Pancreas (tissue), 10 donors: ENCODE results near the gene MSI2. TPM values are rescaled to one million over a fixed set of nuclear protein-coding genes. Genes with fewer than 3 reads are reported as not detected.
A peak's percentile ranks its signal among the peaks of the same experiment; 100 is the strongest.

Source experiments
- ATAC-seq, 4 donors: fragments of 200-7000 bp; cut with Tn5 transposase; one replicate each; pipeline versions ENCODE4 v1.8.0 to v1.9.1; 2020; ENCODE audit warnings: mild to moderate bottlenecking in 4 of 4, moderate library complexity in 4 of 4
- DNase-seq, 6 donors: peaks; one replicate each; pipeline ENCODE4 v3.0.0-alpha.2; 2020
- FAIRE-seq: peaks from 2 replicates; lab custom pipeline; 2012; peaks lifted over from hg19 to GRCh38; lab: Jason Lieb, UNC
- H3K27ac ChIP-seq, 4 donors: fragments of 200-600 bp; sonication (generic); 1 replicate in 3 of 4; 2 replicates in 1 of 4; pipeline versions ENCODE4 v1.5.0 to v1.8.0; 2020
- H3K27me3 ChIP-seq, 4 donors: fragments of 200-600 bp; one replicate each; pipeline ENCODE4 v1.8.0; 2021
- H3K36me3 ChIP-seq, 3 donors: fragments of 200-600 bp; sonication (generic) in 1 of 3; one replicate each; pipeline versions ENCODE4 v1.5.0 to v1.8.0; 2020 to 2021
- H3K4me1 ChIP-seq, 3 donors: fragments of 200-600 bp; one replicate each; pipeline ENCODE4 v1.8.0; 2021
- H3K4me3 ChIP-seq, 4 donors: fragments of 200-600 bp; sonication (generic) in 2 of 4; one replicate each; pipeline versions ENCODE4 v1.5.0 to v1.8.0; 2020 to 2021
- H3K9me3 ChIP-seq, 4 donors: fragments of 200-600 bp; one replicate each; pipeline ENCODE4 v1.8.0; 2021
- WGBS, 2 donors: extraction: QIAGEN DNeasy Blood & Tissue Kit; methylation state at CpG; one replicate each; pipeline ENCODE4 v1.1.7; 2013; 5-methylcytosine and 5-hydroxymethylcytosine counted together
- intact Hi-C, 3 donors: fragments of 100-400 bp; cut with DNase I; formaldehyde crosslinking; loops; one replicate each; pipeline versions ENCODE4 v1.11.1 to v1.14.2; 2022
- polyA plus RNA-seq, 2 donors: library from polyadenylated mRNA; stranded (reverse); fragments of 200-250 nt; gene quantifications; one replicate each; pipeline ENCODE4 v1.2.3, GENCODE V29; 2013
- total RNA-seq, 6 donors: library from RNA; stranded (reverse); fragmentation: NEBNext Ultra II Directional in 4 of 6; extraction: Animal tissue kit (Norgen Biotek cat#: 25700) in 4 of 6; gene quantifications; one replicate each; pipeline versions ENCODE4 v1.2.1 to v1.2.4, GENCODE V29; 2021 to 2023
- TF ChIP-seq, protein P1 (sequence below), 4 donors: fragments of 200-600 bp; sonication (generic) in 3 of 4; IDR thresholded peaks; one replicate each; pipeline versions ENCODE4 v1.5.0 to v1.8.0; 2021; ENCODE audit warnings: antibody characterized with exemption in 4 of 4
- donor health status: healthy with polysubstance abuse.
- donor health status: DM: no; HTN: no; CAD: no; lungs with moderate emphysema.
- donor health status: DM: no; HTN: no; CAD: no.
- donor health status: control.
- donor health status: control.
- donor health status: Bipolar disorder and iron deficiency.
- donor health status: DM: yes; HTN: yes; CAD: no.
- donor health status: DM: no; HTN: no; CAD: no.
- donor health status: DM: no; HTN: no; CAD: no.
- donor health status: DM: yes; HTN: yes; CAD: no.

Gene MSI2
- total and polyA plus RNA-seq, 8 donors, result 10.4 to 48.9 (median 30.1) TPM

DNA sequence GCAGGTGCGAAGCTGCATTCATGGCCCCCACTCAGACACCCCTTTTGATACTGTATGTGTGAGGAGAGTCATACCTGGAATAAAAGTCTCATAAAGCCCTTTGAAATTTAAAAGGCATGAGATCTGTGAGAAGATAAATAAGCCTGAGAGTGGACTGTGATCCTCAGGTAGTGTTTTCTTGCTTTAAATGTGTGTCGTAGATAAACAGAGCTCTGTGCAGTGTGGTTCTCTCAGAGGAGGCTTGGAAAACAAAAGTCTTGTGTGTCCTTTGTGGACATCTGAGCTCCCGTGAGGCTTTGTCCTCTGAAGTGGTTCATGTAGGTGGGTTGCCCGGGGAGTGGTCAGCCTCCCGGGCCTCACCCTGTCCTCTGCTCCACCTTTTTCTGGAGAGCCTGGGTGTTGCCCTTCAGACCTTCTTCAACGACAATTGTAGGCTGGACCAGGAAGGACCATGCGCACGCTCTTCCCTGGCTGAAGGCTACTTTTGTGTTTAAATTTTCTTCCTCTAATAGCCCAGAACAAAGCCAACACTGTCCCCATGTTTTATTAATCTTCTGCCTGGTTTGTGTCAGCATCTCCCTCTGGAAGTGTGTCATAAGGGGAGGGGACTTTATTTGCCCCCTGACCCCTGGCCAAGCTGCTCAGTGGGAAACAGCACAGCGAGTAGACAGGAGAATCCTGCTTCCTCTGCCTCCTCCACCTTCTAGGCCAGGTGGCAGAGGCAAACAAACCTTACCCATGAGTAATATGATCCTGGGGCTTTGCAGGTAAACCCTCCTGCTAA lies 151.2 kb downstream of the MSI2 start:
- TF ChIP-seq, protein P1, sequence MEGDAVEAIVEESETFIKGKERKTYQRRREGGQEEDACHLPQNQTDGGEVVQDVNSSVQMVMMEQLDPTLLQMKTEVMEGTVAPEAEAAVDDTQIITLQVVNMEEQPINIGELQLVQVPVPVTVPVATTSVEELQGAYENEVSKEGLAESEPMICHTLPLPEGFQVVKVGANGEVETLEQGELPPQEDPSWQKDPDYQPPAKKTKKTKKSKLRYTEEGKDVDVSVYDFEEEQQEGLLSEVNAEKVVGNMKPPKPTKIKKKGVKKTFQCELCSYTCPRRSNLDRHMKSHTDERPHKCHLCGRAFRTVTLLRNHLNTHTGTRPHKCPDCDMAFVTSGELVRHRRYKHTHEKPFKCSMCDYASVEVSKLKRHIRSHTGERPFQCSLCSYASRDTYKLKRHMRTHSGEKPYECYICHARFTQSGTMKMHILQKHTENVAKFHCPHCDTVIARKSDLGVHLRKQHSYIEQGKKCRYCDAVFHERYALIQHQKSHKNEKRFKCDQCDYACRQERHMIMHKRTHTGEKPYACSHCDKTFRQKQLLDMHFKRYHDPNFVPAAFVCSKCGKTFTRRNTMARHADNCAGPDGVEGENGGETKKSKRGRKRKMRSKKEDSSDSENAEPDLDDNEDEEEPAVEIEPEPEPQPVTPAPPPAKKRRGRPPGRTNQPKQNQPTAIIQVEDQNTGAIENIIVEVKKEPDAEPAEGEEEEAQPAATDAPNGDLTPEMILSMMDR (IDR thresholded peaks at IDR 0.05), result no peak
- 63 to 66% methylated on average over 9 of the region's 9 CpGs for WGBS, 2 donors
- no peak for FAIRE-seq

GRCh38 chr17:57408071-57408811 lies 151.9 kb downstream of the MSI2 start:
- Histone ChIP-seq H3K9me3 (no peaks in the 10 kb centered on the region), H3K4me1 (peaks cover 0 to 4% (median 0%) of the 10 kb centered on the region in 3 donors), H3K4me3 (no peak overlapping the region), H3K27me3 (no peaks in the 10 kb centered on the region), H3K27ac (peak overlapping the region in 3 of 4 donors; percentile 16 to 71 (median 64)), H3K36me3 (no peaks in the 10 kb centered on the region)
- intact Hi-C loops, result no loop called here
- DNase-seq (no peak), FAIRE-seq (no peak), ATAC-seq (peak in 3 of 4 donors; percentile 40 to 50 (median 44))
- 69 to 71% methylated on average over 13 of the region's 13 CpGs for WGBS, 2 donors
- TF ChIP-seq, protein P1 (IDR thresholded peaks at IDR 0.05), result no peak

More for the DNA sequence above, 151.2 kb downstream of the MSI2 start:
- H3K9me3 ChIP-seq, result no peaks in the 10 kb centered on the region
- no peak overlapping the region for H3K4me3 ChIP-seq
- H3K36me3 ChIP-seq, result no peaks in the 10 kb centered on the region
- peak overlapping the region in 3 of 4 donors; percentile 16 to 71 (median 64) for H3K27ac ChIP-seq
- peaks cover 0 to 4% (median 0%) of the 10 kb centered on the region in 3 donors for H3K4me1 ChIP-seq
- intact Hi-C loops, result no loop called here
- no peaks in the 10 kb centered on the region for H3K27me3 ChIP-seq
- DNase-seq, result peak in 1 of 6 donors; percentile 20
- peak in 3 of 4 donors; percentile 65 to 70 (median 67) for ATAC-seq

GRCh38 chr17:57410169-57410568 lies 153.8 kb downstream of the MSI2 start:
- intact Hi-C loops, result no loop called here
- FAIRE-seq (no peak), ATAC-seq (no peak), DNase-seq (no peak)
- H3K4me3 ChIP-seq, result no peak overlapping the region
- H3K27ac ChIP-seq, result no peak overlapping the region
- TF ChIP-seq, protein P1 (IDR thresholded peaks at IDR 0.05), result no peak
- no peaks in the 10 kb centered on the region for H3K27me3 ChIP-seq
- H3K4me1 ChIP-seq, result peaks cover 0 to 4% (median 0%) of the 10 kb centered on the region in 3 donors
- no peaks in the 10 kb centered on the region for H3K36me3 ChIP-seq
- no peaks in the 10 kb centered on the region for H3K9me3 ChIP-seq
- WGBS, 2 donors, result 77 to 79% methylated on average over 6 of the region's 6 CpGs

DNA sequence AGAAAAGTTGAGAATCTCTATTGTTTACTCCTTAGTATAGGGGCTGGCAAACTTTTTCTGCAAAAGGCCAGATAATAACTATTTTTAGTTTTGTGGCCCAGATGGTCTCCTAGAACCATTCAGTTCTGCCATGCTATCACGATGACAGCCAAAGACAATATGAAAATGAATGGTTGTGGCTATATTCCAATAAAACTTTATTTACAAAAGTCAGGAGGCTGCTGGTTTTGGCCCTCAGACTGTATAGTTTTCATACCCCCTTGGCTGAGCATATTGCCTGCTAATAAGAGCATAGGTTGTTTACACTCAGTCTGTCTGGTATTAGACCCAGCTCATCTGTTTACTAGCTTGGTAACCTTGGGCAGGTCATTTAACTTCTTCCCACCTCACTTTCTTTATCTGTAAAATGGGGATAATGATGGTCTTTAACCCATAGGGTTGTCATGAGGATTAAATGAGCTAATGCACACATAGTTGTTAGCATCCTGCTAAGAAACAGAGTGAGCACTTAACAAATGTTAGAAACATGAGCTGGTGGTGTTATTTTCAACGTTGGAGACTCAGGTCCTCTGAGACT lies 156.3 kb downstream of the MSI2 start:
- H3K36me3 ChIP-seq, result no peaks in the 10 kb centered on the region
- ATAC-seq (no peak), FAIRE-seq (no peak), DNase-seq (no peak)
- H3K4me1 ChIP-seq, result peaks cover 0 to 4% (median 0%) of the 10 kb centered on the region in 3 donors
- H3K27me3 ChIP-seq, result no peaks in the 10 kb centered on the region
- intact Hi-C loops, result no loop called here
- H3K4me3 ChIP-seq, result no peak overlapping the region
- WGBS, 2 donors, result 30 to 31% methylated on average over 2 of the region's 2 CpGs
- TF ChIP-seq, protein P1 (IDR thresholded peaks at IDR 0.05), result no peak
- no peaks in the 10 kb centered on the region for H3K9me3 ChIP-seq
- H3K27ac ChIP-seq, result no peak overlapping the region
